CD4-positive, alpha-beta T cell treated with Interleukin-17A for 1 hour (primary cell): ENCODE measurements around the gene CRYBA4.
A peak's percentile ranks its signal among the peaks of the same experiment; 100 is the strongest.

Experiments
- DNase-seq: peaks from one replicate; pipeline ENCODE4 v3.0.0-alpha.2; 2020

The CRYBA4 gene

GRCh38 chr22:26631282-26631681, 9.5 kb downstream of the CRYBA4 start:
- no peak for DNase-seq

GRCh38 chr22:26632422-26633155, 10.8 kb downstream of the CRYBA4 start:
- DNase-seq, result no peak

- no peak for DNase-seq
Observed at GRCh38 chr22:26634189-26634588, 12.4 kb downstream of the CRYBA4 start.

- DNase-seq, result no peak
Observed at GRCh38 chr22:26635117-26635516, 13.4 kb downstream of the CRYBA4 start.

DNA sequence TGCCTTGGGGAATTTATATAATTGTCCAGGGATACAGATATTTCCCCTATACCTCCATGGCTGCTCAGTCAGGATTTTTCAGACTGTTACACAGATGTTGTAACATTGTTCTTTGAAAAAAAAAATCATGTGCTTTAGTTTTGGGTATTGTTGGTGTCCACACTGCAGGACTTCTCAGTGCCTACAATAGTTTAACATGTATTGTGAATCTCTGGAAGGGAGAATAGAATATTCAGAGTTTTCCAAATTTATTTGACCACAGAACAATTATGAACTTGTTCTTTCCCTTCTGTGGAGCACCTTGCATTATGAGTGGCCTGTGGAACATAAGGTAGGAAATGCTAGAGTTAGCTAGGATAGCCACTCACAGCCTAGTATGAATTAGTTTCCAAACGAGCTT, 14.5 kb downstream of the CRYBA4 start:
- no peak for DNase-seq

GRCh38 chr22:26642465-26643417, 21.0 kb downstream of the CRYBA4 start:
- DNase-seq, result peak; percentile 81

DNA sequence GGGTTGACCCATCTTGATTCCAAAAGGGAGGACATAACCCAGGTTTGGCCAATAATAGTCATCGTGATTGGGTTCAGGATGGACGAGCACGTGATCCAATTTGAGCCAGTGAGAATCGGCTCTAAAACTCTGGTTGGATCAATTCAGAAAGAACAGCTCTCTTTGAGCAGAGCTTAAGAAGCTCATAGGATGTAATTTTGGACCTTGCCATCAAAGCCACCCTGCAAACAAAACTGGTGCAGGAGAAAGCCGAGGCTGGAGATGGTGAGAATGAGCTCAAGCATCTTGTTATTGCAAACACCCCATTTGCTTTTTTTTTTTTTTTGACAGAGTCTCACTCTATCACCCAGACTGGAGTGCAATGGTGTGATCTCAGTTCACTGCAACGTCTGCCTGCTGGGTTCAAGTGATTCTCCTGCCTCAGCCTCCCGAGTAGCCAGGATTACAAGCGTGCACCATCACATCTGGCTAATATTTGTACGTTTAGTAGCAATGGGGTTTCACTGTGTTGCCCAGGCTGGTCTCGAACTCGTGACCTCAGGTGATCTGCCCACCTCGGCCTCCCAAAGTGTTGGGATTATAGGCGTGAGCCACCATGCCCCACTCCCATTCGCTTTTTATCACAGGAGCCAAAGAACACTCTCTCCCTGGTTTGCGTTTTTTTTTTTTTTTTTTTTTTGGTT, 21.8 kb downstream of the CRYBA4 start:
- peak; percentile 46 for DNase-seq

DNA sequence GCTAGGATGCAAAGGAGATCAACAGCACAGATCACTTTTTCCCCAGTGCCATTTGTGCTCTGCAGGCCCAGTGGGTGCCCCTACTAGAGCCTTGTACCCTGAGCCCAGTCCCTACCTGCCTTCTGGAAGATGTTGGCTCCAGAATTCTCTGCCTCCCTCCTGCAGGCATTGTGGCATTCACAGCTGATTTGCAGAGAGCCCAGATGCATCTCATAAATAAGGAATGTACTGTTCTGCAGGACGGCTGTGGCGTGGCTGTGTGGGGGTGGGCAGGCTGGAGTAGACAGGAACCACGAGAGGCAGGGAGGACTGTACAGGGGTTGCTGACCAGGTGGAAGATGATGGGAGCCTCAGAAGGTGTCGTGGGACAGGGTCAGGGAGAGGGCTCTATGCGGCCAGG, 24.4 kb downstream of the CRYBA4 start:
- no peak for DNase-seq

DNA sequence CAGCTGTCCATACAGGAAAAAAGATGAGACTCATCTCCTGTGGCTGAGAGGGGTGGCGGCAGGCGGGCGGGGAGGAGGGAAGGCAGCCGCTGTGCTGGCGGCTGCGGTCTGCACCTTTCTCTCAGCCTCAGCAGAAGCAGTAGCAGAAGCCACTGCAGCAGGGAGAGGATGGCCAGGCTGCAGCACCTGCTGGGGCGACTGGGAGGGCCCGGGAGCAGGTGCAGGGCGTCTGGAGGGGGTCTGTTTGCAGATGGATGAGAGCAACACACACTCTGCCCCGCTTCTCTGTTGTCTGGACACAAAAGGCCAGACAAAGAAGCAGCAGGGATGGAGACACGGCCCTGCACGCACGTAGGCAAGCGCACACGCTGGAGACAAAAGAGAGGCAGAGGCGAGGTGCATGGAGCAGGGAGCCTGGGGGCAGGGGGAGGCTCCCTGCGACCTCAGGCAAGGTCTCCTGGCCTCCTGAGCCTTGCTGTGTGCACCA, 26.3 kb downstream of the CRYBA4 start:
- DNase-seq, result peak; percentile 45

GRCh38 chr22:26648528-26649388, 27.0 kb downstream of the CRYBA4 start:
- peak; percentile 32 for DNase-seq

GRCh38 chr22:26650722-26651421, 29.1 kb downstream of the CRYBA4 start:
- no peak for DNase-seq

DNA sequence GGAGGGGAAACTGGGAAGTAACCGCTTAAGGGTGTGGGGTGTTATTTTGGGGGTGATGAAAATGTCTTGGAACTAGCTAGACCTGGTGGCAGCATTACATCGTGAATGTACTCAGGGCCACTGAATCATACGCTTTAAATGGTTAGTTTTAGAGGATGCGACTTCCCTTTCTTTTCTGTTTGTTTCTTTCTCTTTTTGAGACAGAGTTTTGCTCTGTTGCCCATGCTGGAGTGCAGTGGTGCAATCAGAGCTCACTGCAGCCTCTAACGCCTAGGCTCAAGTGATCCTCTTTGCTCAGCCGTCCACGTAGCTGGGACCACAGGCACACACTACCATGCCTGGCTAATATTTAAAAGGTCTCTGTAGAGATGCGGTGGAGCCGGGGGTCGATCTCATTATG, 30.1 kb downstream of the CRYBA4 start:
- no peak for DNase-seq

- DNase-seq, result peak; percentile 76
Observed at GRCh38 chr22:26656891-26657851, 35.4 kb downstream of the CRYBA4 start, which contains the start of gene MIAT. Gene MIAT, plus strand, starts transcription at chr22:26657588.

DNA sequence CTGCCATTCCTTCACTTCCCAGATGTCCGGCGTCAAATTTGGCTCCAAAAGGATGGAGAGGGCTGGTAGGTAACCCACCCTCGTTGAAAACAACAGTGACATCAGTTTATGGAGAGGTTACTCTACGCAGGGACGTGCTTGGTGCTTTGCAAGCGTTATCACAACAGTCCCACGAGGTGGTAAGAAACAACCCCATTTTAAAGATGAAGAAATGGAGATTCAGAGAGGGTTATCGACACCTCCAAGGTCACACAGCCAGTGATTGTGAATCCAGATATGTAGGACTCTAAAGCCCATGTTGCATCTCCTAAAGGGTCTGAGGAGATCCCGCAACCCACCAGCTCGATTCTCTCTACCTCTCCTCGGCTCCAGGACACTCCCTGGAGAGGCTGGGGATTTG, 36.4 kb downstream of the CRYBA4 start:
- DNase-seq, result peak; percentile 18

- peak; percentile 67 for DNase-seq
Observed at GRCh38 chr22:26658671-26659478, 37.1 kb downstream of the CRYBA4 start.

GRCh38 chr22:26660356-26660755, 38.6 kb downstream of the CRYBA4 start:
- no peak for DNase-seq

DNA sequence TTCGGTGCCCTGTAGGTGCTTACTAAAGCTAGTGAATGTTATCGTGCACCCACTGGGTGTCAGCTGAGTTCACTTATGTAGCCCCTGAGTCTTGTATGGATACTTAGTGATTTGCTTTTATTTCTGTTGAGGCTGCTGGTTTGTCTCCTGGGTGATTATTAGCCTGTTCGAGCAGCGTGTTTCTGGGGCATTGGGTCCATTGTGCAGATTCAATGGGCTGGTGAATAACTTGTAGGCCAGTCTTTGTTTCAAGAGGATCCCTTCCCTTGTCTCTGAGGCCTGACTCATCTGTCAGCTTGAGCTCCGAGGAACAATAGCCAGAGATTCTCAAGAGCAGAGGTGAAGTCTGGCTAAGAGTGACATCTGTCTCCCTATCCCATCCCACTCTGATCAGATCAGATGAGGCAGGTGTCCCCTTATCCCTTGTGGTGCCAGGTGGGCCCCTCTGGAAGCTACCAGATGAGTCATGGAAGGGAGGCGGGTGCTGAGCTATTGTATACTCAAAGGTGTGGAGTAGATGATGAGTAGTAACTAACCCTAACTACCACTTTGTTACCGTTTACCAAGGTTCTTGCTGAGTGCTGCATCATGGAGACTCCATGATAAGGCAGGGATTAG, 39.3 kb downstream of the CRYBA4 start:
- no peak for DNase-seq

DNA sequence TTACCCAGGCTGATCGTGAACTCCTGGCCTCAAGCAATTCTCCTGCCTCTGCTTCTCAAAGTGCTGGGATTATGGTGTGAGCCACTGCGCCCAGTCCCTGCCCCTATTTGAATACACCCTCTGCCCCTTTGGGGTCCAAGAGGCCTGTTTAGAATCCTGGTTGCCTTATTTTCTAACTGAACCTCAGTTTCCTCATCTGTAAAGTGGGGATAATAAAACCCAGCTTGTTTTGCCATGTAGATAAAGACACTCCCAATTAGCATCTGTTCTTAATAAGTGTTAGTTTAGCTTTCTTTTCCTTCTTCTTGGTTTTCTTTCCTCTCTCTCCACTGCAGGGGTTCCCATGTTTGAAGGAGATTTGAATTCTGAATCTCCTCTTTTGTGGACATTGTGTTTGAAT, 40.4 kb downstream of the CRYBA4 start:
- DNase-seq, result no peak

GRCh38 chr22:26663374-26663923, 41.7 kb downstream of the CRYBA4 start:
- DNase-seq, result no peak
